NCI-H1694 (cell line): ENCODE measurements around the gene TRIM9.

ENCODE experiments used
- DNase-seq: peaks from one replicate; lab custom pipeline; 2025; lab: John Stamatoyannopoulos, UW

The TRIM9 gene

DNA sequence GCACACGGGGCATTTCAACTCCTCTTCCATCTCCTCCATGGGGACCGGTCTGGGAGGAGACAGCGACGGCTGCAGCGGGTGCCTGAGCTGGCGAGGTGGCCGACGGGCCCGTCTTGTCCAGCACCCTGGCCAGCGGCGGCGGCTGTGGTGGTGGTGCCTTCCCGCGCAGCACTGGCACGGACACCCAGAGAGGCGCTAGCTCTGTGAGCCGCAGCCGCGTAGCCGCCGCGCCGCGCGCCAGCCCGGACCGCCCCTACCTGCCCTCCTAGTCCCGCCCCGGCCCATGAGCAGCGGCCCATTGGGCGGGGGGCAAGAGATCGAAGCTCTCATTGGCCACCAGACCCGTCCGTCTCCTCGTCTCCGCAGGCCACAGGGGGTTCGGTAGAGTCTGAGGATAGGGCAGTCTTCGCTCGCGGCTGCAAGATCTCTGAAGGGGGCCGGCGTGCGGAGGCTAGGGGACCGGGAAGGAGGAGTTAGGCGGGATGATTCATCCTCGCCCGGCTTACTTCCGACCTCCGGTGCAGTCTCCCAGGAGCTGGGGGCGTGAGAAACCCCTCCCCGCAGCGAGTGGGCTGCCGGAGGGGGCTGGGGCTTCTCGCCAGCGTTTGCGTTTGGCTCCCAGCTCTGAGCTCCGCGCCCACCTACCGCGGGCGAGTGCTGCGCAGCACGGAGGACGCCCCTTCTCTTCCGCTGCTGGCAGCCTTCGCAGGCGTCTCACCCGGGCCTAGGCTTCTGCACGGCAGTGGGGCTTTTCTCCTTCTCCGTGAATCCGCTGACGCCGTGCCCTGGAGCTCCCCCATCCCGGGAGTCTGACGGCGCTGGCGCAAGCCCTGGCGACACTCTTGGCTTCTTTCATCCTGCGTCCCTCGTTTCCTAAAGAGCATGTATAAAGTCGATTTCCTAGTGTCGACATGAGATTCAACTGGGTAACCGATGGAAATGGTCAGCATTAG is at the start of gene TRIM9:
TSS of gene TRIM9 (minus strand) at position 205 of the 953 bp plus-strand sequence. CDS start at position 39, 166 bp downstream.
- peak; percentile 99 for DNase-seq

- DNase-seq = no peak
These were observed 46.0 kb upstream of the TRIM9 start for GRCh38 chr14:51140856-51141255.

DNA sequence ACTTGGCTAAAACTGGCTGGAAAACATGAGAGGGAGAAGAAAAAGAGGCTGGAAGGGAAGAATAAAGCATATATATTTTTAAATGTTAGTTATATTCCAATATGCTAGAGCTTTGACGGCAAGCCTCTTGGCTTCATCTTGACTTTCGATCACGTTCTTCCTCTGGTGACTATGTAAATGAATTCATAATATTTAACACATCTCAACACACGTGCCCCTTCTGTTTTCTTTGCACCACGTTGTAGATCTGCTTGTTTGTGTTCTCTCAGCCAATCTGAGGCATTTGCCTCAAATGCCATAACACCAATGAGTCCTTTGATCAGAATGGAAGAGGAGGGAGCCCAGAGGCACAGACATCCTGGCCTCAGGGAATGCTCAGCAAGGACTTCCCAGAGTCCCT is 45.4 kb upstream of the TRIM9 start:
- DNase-seq = no peak

DNA sequence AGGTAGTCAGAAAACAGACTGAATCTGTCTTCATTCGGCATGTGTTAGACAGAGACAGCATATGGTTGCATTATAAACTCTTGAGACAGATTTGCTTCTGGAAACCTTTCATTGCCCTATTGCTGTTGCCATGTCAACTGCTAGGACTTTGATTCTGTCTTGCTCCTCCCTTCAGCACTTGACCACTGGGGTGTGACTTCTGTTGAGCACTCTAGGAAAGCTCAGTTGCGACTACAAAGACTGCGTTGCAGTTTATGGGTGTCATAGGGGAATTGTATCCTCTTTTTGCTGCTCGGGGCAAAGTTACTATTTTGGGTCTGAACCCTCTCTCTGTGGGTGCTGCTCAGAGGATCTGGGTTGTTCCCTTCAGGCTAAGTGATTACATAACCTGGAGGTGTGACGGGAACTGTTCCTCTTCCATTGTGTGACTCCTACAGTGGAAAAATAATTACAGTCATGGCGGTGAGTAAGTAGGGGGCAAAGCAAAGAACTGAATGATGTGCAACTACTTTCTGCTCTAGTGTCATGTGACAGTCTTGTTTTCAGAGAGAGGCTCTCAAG is 44.3 kb upstream of the TRIM9 start:
- DNase-seq = no peak

DNA sequence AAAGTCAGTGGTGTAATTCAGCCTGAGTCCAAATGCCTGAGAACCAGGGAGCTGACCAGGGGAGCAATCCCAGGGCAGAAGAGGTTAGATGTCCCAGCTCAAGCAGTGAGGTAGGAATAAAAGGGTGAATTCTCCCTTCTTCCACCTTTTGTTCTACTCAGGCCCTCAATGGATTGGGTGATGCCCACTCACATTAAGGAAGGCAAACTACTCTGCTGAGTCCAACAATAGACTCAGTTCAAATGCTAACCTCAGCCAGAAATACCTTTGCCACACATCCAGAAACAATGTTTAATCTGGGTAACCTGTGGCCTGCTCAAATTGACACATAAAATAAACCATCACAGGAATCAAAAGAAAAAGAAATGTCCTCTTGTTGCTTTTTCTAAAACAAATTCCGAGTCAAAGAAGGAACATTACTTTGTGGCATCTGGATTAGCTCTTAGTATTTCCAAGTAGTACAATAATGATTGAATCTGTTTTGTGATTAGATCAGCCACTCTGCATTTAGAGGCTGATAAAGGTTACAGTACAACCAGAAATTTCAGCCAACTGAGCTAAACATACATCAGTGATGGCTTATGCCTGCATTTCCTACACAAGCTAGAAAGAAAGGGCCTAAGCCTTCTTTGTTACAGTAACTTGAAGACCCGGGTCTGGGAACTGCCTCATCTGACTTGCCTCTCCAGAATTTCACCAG is 43.6 kb upstream of the TRIM9 start:
- DNase-seq = no peak

- DNase-seq = no peak
These were observed 36.6 kb upstream of the TRIM9 start for GRCh38 chr14:51131516-51131915.

DNA sequence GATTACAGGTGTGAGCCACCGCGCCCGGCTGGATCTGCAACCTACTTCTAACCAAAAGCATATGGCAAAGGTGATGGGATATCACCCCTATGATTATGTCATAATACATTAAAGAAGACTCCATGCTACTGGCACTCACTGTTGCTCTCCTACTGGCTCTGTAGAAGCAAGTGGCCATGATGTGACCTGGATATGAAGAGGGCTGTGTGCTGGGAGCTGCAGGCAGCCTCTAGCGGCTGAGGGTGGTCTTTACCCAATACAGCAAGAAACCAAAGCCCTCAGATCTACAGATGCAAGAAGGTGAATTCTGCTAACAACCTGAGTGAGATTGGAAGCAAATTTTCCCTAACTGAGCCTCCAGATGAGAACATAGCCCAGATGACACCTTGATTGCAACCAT is 34.2 kb upstream of the TRIM9 start:
- no peak for DNase-seq

DNA sequence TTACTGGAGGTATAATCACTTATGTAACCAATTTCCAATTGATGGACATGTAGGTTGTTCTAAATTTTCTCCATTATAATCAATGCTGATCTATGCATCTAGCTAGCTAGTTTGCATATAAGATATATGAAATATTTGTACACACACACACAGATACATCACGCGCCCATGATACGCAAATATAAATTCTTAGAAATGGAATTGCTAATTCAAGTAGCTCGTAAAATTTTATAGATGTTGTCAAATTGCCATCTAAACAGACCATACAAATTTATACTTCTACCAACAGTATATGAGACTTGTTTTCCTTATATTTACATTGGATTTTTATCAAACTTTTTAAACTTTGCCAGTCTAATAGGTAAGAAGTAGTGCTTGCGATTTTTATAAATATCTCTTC is 29.1 kb upstream of the TRIM9 start:
- no peak for DNase-seq

- no peak for DNase-seq
These were observed 26.2 kb upstream of the TRIM9 start for GRCh38 chr14:51121096-51121495.

GRCh38 chr14:51119411-51120051 is 24.6 kb upstream of the TRIM9 start:
- DNase-seq = no peak

GRCh38 chr14:51118993-51119392 is 24.1 kb upstream of the TRIM9 start:
- no peak for DNase-seq

- DNase-seq = no peak
These were observed 22.7 kb upstream of the TRIM9 start for GRCh38 chr14:51117593-51117992.

GRCh38 chr14:51116682-51117081 is 21.8 kb upstream of the TRIM9 start:
- DNase-seq = no peak

- DNase-seq = no peak
These were observed 14.7 kb upstream of the TRIM9 start for GRCh38 chr14:51109651-51110050.

DNA sequence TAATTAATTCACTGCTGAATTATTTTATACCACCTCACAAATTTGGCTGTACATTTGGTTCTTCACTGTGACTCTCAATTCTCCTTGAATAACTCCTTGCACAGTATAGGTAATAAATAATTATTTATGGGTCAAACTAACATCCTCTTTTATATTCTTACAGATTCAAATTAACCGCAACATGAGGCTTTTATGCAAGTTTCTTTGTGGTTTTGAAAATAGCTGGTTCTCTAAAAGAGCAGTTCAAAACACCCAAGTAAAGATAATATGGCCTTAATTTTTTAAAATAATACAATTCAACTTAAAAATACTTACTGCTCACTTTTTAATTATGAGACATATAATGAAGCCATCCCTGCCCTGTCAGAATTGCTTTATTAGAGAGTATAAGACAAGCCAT is 12.9 kb upstream of the TRIM9 start:
- no peak for DNase-seq

- no peak for DNase-seq
These were observed 9.6 kb upstream of the TRIM9 start for GRCh38 chr14:51104467-51104866.

GRCh38 chr14:51097287-51097686 is 2.4 kb upstream of the TRIM9 start:
- DNase-seq = no peak

DNA sequence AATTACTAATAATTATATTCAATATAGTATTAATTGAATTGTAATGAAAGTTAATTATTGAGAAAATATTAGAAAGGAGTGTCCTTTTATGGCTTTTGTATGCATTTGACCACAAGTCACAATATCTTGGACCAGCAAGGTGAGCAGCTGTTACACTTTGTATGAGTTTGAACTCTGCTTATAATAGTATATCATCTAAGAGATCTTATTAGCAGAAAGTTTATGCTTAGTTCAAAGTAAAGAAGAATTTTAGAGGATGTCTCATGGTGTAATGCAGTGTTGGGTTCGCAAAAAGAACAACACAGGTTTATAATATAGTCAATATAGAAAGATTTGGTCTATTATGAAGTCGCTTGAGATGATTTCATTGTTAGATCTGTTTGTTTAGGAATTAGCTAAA is 2.0 kb upstream of the TRIM9 start:
- no peak for DNase-seq

- peak; percentile 57 for DNase-seq
These were observed 1.2 kb upstream of the TRIM9 start for GRCh38 chr14:51095854-51096823.

GRCh38 chr14:51094282-51094821 is 553 bp downstream of the TRIM9 start:
- no peak for DNase-seq
